ENCODE data around the gene TCEANC.

Gene TCEANC

GRCh38 chrX:13607996-13608365 lies 45.0 kb upstream of the TCEANC start:
- no peak for ATAC-seq (ENCODE audit: insufficient read depth, low read depth)
- H3K9me3 ChIP-seq (ENCODE audit: insufficient read depth, low read length, severe bottlenecking), result no peaks in the 10 kb centered on the region
- H3K36me3 ChIP-seq (ENCODE audit: insufficient read depth, low read length), result no peaks in the 10 kb centered on the region
- H3K9ac ChIP-seq (ENCODE audit: low read depth, low read length), result no peak overlapping the region
- DNase-seq, result no peak
- no peak overlapping the region for H2AFZ ChIP-seq (ENCODE audit: low read depth, low read length)
- no peak overlapping the region for H3K4me2 ChIP-seq (ENCODE audit: insufficient read depth, low read length)
- no peaks in the 10 kb centered on the region for H3K27me3 ChIP-seq (ENCODE audit: insufficient read depth, low read length, poor library complexity)
- no peaks in the 10 kb centered on the region for H3K79me2 ChIP-seq (ENCODE audit: insufficient read depth, low read length)
- no peak overlapping the region for H3K4me3 ChIP-seq (ENCODE audit: low read depth in 1 of 2, low read length in 2 of 2)
- TF ChIP-seq EZH2 (IDR thresholded peaks at IDR 0.05; ENCODE audit: borderline replicate concordance, low read depth, low read length, severe bottlenecking) (no peak), CTCF (IDR thresholded peaks at IDR 0.05; ENCODE audit: borderline replicate concordance, extremely low read depth, low read length, poor library complexity, severe bottlenecking) (no peak)
- no peaks in the 10 kb centered on the region for H3K4me1 ChIP-seq (ENCODE audit: insufficient read depth, low read length)
- H4K20me1 ChIP-seq (ENCODE audit: insufficient read depth, low read length), result no peaks in the 10 kb centered on the region
- no peak overlapping the region for H3K27ac ChIP-seq (ENCODE audit: low read length)

GRCh38 chrX:13614154-13614553 lies 38.8 kb upstream of the TCEANC start:
- no peak overlapping the region for H3K4me2 ChIP-seq (ENCODE audit: insufficient read depth, low read length)
- no peak overlapping the region for H3K27ac ChIP-seq (ENCODE audit: low read length)
- H3K4me3 ChIP-seq (ENCODE audit: low read depth in 1 of 2, low read length in 2 of 2), result no peak overlapping the region
- H3K79me2 ChIP-seq (ENCODE audit: insufficient read depth, low read length), result no peaks in the 10 kb centered on the region
- no peaks in the 10 kb centered on the region for H4K20me1 ChIP-seq (ENCODE audit: insufficient read depth, low read length)
- no peaks in the 10 kb centered on the region for H3K36me3 ChIP-seq (ENCODE audit: insufficient read depth, low read length)
- ATAC-seq (ENCODE audit: insufficient read depth, low read depth), result no peak
- no peak for TF ChIP-seq EZH2 (IDR thresholded peaks at IDR 0.05; ENCODE audit: borderline replicate concordance, low read depth, low read length, severe bottlenecking)
- TF ChIP-seq CTCF (IDR thresholded peaks at IDR 0.05; ENCODE audit: borderline replicate concordance, extremely low read depth, low read length, poor library complexity, severe bottlenecking), result no peak
- no peaks in the 10 kb centered on the region for H3K27me3 ChIP-seq (ENCODE audit: insufficient read depth, low read length, poor library complexity)
- H3K9me3 ChIP-seq (ENCODE audit: insufficient read depth, low read length, severe bottlenecking), result no peaks in the 10 kb centered on the region
- no peak for DNase-seq
- H3K9ac ChIP-seq (ENCODE audit: low read depth, low read length), result no peak overlapping the region
- H2AFZ ChIP-seq (ENCODE audit: low read depth, low read length), result no peak overlapping the region
- H3K4me1 ChIP-seq (ENCODE audit: insufficient read depth, low read length), result no peaks in the 10 kb centered on the region

GRCh38 chrX:13620207-13620606 lies 32.7 kb upstream of the TCEANC start:
- Histone ChIP-seq H3K36me3 (ENCODE audit: insufficient read depth, low read length) (no peaks in the 10 kb centered on the region), H3K4me3 (ENCODE audit: low read depth in 1 of 2, low read length in 2 of 2) (no peak overlapping the region), H3K9me3 (ENCODE audit: insufficient read depth, low read length, severe bottlenecking) (no peaks in the 10 kb centered on the region), H3K27ac (ENCODE audit: low read length) (no peak overlapping the region), H4K20me1 (ENCODE audit: insufficient read depth, low read length) (no peaks in the 10 kb centered on the region), H2AFZ (ENCODE audit: low read depth, low read length) (no peak overlapping the region), H3K4me1 (ENCODE audit: insufficient read depth, low read length) (no peaks in the 10 kb centered on the region), H3K79me2 (ENCODE audit: insufficient read depth, low read length) (no peaks in the 10 kb centered on the region), H3K9ac (ENCODE audit: low read depth, low read length) (no peak overlapping the region), H3K4me2 (ENCODE audit: insufficient read depth, low read length) (no peak overlapping the region), H3K27me3 (ENCODE audit: insufficient read depth, low read length, poor library complexity) (no peaks in the 10 kb centered on the region)
- no peak for DNase-seq
- no peak for ATAC-seq (ENCODE audit: insufficient read depth, low read depth)
- TF ChIP-seq EZH2 (IDR thresholded peaks at IDR 0.05; ENCODE audit: borderline replicate concordance, low read depth, low read length, severe bottlenecking), result no peak
- TF ChIP-seq CTCF (IDR thresholded peaks at IDR 0.05; ENCODE audit: borderline replicate concordance, extremely low read depth, low read length, poor library complexity, severe bottlenecking), result no peak

GRCh38 chrX:13622401-13622964 lies 30.5 kb upstream of the TCEANC start:
- DNase-seq (no peak), ATAC-seq (ENCODE audit: insufficient read depth, low read depth) (no peak)
- Histone ChIP-seq H3K9me3 (ENCODE audit: insufficient read depth, low read length, severe bottlenecking) (no peaks in the 10 kb centered on the region), H3K27me3 (ENCODE audit: insufficient read depth, low read length, poor library complexity) (no peaks in the 10 kb centered on the region), H3K36me3 (ENCODE audit: insufficient read depth, low read length) (no peaks in the 10 kb centered on the region), H2AFZ (ENCODE audit: low read depth, low read length) (no peak overlapping the region), H4K20me1 (ENCODE audit: insufficient read depth, low read length) (no peaks in the 10 kb centered on the region), H3K4me2 (ENCODE audit: insufficient read depth, low read length) (no peak overlapping the region), H3K27ac (ENCODE audit: low read length) (no peak overlapping the region), H3K4me1 (ENCODE audit: insufficient read depth, low read length) (no peaks in the 10 kb centered on the region), H3K9ac (ENCODE audit: low read depth, low read length) (no peak overlapping the region), H3K79me2 (ENCODE audit: insufficient read depth, low read length) (no peaks in the 10 kb centered on the region), H3K4me3 (ENCODE audit: low read depth in 1 of 2, low read length in 2 of 2) (no peak overlapping the region)
- TF ChIP-seq EZH2 (IDR thresholded peaks at IDR 0.05; ENCODE audit: borderline replicate concordance, low read depth, low read length, severe bottlenecking) (no peak), CTCF (IDR thresholded peaks at IDR 0.05; ENCODE audit: borderline replicate concordance, extremely low read depth, low read length, poor library complexity, severe bottlenecking) (no peak)
